CD4-positive, alpha-beta T cell treated with Interleukin-4 for 4 hours (primary cell): ENCODE results near the gene DCN.

Source experiments
- DNase-seq: peaks from one replicate; pipeline ENCODE4 v3.0.0-alpha.2; 2020

DCN gene

DNA sequence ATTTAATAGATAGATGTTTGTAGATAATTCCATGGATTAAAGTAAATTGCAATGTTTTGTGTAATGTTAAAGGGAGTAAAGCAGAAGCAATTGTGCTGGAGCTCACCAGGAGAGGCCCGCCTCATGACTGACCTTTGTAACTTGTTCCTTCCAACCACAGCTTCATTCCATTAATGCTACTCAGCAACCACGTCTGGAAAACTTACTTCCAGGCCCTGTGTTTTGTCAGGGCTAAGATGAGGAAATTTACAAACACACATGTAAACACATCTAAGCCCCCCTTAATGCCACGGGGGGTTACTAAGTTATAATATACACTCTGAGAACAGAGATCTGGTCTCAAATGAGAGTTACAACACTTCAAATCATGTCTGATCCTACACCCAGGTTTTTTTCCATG is 83.7 kb downstream of the DCN start:
- no peak for DNase-seq

DNA sequence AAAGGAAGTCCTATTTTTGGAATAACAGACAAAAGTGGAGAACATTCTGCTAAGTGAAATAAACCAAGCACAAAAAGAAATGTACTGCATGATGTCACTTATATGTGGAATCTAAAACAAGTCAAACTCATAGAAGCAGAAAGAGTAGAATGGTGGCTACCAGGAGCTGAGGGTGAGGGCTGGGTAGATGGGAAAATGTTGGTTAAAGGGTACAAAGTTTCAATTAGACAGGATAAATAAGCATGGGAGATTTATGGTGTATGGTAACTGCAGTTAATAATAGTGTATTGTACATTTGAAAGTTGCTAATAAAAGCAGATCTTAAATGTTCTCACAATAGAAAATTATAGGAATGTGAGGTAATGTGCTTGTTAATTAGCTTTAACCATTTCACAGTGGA is 84.2 kb downstream of the DCN start:
- no peak for DNase-seq

- no peak for DNase-seq
These were observed 87.7 kb downstream of the DCN start for GRCh38 chr12:91094957-91095356.

GRCh38 chr12:91094032-91094662 is 88.5 kb downstream of the DCN start:
- no peak for DNase-seq

- no peak for DNase-seq
These were observed 89.3 kb downstream of the DCN start for GRCh38 chr12:91093341-91093740.

DNA sequence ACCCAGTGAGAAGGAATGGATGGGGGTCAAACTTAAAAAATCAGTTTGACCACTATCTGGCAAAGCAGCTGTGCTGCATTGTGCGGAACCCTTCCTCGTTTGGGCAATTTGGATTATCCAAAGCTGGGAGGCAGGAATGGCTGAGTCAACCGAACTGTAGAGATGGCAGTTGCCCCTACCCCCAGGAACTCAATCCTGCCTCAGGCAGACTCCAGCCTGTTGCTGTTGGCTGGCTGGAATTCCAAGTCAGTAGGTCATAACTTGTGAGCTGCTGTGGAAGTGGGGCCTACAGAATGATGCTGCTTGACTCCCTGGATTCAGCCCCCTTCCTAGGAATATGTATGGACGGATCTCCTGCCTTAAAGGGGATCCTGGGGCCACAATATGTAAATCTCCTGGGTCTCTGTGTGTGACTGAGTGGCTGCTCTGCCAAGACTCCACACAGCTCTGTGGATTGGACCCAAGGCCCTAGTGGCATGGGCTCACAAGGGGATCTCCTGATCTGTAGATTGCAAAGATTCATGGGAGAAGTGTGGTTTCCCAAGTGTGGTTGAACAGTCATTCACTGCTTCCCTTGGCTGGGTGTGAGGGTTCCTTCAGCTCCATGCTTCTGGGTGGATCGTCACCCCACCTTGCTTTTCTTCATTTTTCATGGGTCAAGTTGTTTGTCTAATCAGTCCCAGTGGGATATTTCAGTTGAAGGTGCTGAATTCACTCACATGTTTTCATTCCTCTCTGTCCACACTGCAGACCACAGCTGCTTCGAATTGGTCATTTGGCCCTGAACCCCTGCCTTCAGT is 90.5 kb downstream of the DCN start:
- DNase-seq, result no peak
